ENCODE measurements around the gene PSMB4.
A peak's percentile ranks its signal among the peaks of the same experiment; 100 is the strongest.

The PSMB4 gene

DNA sequence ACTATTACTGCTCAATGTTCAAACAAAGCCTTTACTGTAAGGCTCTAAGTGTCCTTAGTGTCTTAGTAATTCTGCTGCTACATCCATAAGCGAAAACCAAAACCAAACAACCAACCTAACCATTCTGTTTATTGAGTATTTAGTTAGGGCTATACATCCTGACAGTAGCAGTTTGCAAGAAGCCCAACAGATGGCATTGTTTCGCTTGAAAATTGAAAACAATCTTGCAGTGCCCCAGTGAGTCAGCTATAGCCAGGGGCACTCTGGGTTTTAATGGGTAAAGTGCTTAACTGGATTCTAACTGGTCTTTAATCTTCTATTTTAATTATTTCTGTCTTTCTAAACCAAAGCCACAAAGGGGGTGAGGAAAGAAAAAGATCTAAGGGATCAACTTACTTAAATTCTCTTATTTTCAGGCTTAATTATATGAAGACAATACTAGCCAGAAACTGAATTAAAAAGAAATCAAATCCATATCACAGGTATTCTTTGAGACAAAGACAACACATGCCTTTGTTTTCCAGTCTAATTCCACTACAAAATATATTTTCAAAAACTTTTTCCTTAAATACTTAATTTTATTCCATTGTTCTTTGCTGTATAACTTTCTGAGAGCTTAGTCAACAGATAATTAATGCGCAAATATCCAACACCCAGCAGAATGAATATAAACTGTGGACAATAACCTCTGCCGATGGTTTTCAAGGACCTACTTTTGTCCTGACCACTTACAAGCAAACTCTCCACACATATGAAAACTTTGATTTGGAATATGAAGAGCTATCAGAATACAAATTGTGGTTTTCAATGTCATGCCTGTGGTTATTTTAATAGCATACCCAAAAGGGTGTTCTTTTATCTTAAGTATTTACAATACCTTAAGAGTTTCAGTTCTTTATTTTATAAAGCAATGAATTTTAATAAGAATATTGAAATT is 44.7 kb downstream of the PSMB4 start:
- peak; percentile 16 for DNase-seq (ENCODE audit: low read depth)

DNA sequence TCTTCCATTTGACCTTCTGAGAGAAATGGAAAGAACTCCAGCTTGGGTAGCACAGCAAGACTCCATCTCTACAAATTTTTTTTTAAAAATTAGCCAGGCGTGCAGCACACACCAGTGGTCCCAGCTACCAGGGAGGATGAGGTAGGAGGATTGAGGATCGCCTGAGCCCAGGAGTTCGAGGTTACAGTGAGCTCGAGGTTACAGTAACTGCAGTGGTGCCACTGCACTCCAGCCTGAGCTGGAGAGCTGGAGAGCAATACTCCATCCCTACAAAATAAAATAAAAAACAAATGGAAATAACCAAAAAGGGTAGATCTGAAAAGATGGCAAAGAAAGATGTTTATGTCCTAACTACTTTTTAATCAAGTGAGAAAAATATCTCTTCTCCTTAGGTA is 45.4 kb downstream of the PSMB4 start:
- no peak for DNase-seq (ENCODE audit: low read depth)

DNA sequence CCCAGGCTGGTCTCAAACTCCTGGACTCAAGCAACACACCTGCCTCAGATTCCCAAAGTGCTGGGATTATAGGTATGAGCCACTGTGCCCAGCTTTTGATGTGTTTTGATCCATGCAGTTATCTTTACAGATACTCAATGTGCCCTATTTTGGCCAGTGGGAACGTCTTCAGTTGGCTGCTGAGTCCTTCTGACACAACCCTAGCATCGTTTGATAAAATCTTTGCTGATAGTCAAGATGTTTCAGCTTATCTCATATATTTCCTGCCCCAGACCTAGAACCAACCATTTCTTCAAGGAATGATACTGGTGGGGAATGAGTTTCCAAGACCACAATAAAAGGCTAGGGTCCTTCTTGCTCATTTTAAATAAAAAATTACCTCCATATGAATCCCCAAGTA is 48.3 kb downstream of the PSMB4 start:
- no peak for DNase-seq (ENCODE audit: low read depth)
